Right lung (tissue), 5 donors: ENCODE data around the gene TMEM235. TPM values are rescaled to one million over a fixed set of nuclear protein-coding genes. Genes with fewer than 3 reads are reported as not detected.

Experiments
- DNase-seq, 2 donors: peaks; one replicate each; pipeline ENCODE4 v3.0.0-alpha.2; 2013
- polyA plus RNA-seq, 5 donors: library from polyadenylated mRNA; unstranded; fragments of 120-200 nt; gene quantifications; one replicate each; pipeline versions ENCODE4 v1.2.1 to v1.2.3, GENCODE V29; 2013; ENCODE audit warnings: inconsistent platforms in 1 of 5, low replicate concordance in 1 of 5; ENCODE audit not compliant: insufficient read length in 5 of 5, insufficient read depth in 1 of 5

TMEM235 gene
- polyA plus RNA-seq, 5 donors, result 0.08 to 0.21 (median 0.16) TPM

- DNase-seq, result no peak
Observed at GRCh38 chr17:78255029-78255656, 23.7 kb downstream of the TMEM235 start.

- DNase-seq, result no peak
Observed at GRCh38 chr17:78255953-78256706, 24.7 kb downstream of the TMEM235 start.

GRCh38 chr17:78256707-78257591, 25.5 kb downstream of the TMEM235 start:
- no peak for DNase-seq

GRCh38 chr17:78257810-78258322, 26.4 kb downstream of the TMEM235 start:
- no peak for DNase-seq

GRCh38 chr17:78258323-78259191, 27.1 kb downstream of the TMEM235 start:
- no peak for DNase-seq

- no peak for DNase-seq
Observed at GRCh38 chr17:78259192-78259554, 27.7 kb downstream of the TMEM235 start.

GRCh38 chr17:78263063-78263735, 31.8 kb downstream of the TMEM235 start:
- no peak for DNase-seq

DNA sequence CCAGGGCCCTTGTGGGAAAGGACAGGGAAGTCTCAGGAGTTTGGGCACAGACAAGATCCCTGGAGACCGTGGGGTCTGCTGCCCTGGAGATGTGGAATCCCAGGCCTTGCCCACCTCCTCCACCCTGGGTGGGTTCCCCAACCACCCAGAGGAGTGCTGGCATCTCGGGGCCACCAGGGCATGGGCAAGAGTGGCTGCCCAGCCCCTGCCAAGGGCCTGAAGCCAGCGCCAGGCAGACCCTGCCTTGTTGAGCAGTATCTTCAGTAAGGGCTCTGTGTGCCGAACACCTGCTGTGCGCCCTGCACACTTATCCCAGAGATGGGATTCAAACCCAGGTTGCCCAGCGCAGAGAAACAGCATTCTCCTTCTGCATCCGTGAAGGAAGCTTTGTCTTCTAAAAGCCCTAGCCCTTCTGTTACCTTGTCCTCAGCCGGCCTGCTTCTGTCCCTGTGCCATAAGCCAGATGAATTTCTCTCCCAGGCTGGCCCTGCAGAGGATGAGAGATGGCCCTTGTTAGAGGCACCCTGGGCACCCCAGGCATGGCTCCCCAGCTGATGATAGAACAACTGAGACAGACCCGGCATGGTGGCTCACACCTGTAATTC, 32.4 kb downstream of the TMEM235 start:
- no peak for DNase-seq

DNA sequence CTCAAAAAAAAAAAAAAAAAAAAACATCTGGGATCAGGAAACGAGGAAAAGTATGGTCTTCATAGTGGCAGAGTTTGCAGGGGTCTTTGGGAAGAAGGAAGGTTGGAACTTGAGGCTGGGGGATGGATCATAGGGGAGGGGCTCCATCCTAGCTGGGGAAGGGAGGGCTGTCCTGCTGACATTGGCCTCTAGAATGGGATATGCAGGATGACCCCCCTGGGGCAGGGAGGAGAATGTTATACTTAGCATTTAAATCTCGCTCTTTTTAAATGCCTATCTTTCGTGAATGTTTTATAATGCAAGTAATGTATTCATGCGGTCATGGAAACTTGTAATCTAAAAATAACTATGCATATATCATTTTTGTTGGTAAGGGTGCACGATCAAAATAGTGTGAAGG, 33.2 kb downstream of the TMEM235 start:
- DNase-seq, result no peak

GRCh38 chr17:78265121-78265520, 33.7 kb downstream of the TMEM235 start:
- DNase-seq, result no peak

DNA sequence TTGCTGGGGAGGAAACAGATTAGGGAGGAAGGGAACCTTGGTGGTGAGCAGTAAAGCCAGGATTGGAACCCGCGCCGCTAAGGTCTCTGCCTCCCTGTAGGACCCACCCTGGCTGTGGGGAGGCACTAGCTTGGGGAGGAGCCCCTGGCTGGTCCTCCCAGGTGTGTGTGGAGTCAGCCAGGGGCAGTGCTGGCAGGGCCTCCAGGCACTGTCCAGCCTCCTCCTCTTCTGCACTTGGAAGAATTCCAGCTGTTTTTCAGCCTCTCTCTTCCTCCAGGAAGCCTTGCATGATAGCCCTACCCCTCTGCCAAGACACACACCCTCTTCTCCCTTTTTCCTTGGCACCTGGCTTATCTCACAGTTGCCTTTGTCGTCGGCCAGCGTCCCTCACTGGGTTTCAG, 34.8 kb downstream of the TMEM235 start:
- no peak for DNase-seq

- DNase-seq, result no peak
Observed at GRCh38 chr17:78266771-78267170, 35.3 kb downstream of the TMEM235 start.

DNA sequence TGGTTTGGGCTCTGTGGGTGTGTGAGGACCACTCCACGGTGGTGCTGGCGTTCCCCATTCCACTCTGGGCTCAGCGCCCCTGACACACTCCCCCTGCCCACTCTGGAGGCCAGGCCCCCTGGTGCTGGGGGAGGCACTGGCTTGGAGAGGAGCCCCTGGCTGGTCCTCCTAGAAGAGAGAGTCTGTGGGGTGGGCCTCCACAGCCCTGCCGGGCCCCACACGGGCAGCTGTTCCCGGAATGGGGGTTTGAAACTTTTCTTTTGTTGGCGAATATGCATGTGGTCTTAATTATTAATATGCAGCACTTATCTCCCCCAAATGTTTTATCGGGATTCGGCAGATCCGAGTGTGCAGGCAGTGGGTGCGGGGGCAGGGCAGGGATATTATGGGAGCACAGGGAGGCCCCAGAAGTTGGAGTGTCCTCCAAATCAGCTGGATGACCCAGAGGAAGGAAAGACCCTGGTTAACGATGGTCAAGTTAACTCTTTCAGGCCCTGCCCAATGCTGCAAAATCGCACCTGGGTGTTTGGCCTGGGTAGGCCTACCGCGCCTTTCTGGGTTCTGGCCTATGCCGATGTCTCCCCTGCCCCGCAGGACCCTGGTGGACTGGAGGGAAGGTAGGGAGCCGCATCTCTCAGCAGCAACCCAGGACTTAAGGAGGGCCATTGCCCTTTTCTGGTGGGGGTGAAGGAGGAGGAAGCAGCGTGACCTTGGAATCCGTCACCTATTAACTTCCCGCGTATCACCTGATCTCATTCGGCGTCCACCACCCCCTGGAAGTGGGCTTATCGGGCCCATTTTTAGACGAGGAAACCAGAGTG, 36.0 kb downstream of the TMEM235 start:
- no peak for DNase-seq

DNA sequence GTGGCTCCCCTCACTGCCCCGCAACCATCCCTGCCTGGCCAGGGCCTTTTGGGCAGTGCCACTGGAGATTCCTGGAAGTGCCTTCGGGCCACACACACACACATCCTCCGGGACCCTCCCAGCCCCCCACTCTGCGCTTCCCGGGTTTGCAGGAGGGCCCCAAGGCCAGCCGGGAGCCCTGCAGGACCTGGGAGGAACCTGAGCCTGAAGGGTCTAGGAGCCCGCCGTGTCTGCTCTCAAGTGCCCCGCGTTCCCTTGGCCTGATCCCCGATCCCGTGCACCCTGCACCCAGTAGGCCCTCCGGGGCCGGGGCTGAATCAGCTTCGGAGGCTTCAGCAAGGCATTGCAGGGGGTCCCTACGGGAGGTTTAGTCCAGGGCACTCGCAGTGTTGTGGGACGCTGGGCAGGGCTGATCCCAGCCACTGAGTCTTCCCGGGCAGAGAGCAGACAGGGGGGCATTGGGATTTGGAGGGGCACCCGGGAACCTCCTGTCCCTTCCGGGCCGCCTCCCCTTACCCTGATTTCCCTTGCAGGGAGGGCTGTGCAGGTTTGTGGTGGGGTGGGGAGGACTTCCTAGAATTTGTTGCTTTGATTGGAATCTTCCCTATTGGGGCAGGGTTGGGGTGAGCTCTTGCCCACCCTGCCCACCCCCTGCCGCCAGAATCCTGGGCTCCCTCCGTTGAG, 36.9 kb downstream of the TMEM235 start:
- DNase-seq, result no peak

DNA sequence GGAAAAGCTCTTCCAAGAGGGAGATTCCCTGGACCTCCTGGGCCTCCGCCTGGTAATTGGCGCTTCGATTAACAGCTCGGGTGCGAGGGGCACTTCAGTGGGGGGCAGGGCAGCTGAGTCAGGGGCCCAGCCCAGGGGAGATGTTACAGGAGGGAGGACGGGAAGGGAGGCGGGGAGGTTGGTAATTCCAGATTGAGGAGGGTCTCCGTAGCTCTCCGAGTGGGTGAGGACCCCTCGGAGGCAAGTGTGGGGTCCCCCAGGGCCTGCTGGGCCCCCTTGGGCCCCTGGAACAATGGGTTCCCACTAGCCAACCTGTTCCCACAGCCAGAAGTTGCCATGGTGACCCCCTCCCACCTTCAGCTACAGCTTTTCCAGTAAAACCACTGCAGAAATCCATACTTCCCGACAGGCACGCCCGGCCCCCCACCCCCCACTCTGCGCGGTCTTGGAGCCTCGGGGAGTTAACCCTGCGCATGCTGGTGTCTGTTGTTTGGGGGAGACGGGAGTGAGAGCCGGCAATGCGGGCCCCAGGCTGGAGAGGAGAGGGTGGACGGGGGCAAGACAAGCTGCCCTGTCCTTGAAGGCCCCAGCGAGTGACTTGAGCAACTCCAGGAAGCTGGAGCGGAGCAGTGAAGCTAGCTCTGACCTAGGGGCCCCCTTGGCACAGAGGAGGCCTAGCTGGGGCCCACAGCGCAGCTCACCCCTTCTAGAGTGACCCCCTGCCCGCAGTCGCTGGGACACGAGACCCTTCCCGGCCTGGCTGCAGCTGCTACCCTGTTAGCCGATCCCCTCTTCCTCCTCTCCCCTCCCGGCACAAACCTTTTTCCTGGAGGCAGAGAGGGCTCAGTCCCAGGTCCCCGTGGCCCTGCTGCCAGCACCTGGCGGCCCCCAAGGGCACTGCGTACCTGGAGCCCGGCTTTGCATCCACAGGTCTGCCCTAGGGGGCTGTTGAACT, 37.8 kb downstream of the TMEM235 start:
- peak in 1 of 2 donors; percentile 32 for DNase-seq

DNA sequence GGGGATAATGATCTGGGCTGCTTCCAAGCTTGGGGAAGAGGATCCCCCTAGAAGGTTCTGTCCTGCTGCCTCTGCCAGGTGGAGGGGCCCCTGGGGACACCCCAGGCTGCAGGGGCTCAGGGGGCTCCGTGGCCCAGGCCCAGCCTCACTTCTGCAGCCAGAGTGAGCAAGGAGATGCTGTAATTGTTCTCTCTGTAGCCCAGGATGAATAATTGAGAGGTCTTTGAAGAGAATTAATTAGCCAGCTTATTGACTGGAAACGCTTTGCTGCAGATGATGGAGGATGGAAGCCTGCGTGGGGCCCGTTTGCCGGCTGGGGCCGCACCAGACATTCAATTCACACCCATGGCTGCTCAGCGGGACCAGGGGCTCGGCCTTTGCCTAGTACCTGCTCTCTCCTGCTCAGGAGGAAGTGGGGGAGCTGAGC, 38.5 kb downstream of the TMEM235 start:
- no peak for DNase-seq

- DNase-seq, result no peak
Observed at GRCh38 chr17:78271419-78272170, 40.2 kb downstream of the TMEM235 start.
